ENCODE results near the gene RSAD1. TPM values are rescaled to one million over a fixed set of nuclear protein-coding genes. Genes with fewer than 3 reads are reported as not detected.

RSAD1 gene
- polyA plus RNA-seq, 3 donors = 20.6 to 40.0 (median 21.2) TPM

DNA sequence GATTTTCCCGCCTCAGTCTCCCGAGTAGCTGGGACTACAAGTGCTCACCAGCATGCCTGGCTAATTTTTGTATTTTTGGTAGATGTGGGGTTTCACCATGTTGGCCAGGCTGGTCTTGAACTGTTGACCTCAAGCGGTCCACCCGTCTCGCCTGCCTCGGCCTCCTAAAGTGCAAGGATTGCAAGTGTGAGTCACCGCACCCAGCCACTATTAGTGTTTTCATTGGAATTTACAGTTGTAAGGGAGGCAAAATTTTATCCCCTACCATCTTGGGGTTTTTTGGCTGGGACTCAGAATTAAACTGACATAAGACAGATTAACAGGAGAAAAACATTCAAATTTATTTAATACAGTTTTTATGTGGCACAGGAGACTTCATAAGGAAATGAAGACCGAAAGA lies 17.3 kb downstream of the RSAD1 start:
- Mint-ChIP-seq H3K27ac (peak overlapping the region in 1 of 7 donors; percentile 28), H3K4me3 (no peak overlapping the region), H3K9me3 (no peaks in the 10 kb centered on the region), H3K36me3 (no peaks in the 10 kb centered on the region), H3K27me3 (ENCODE audit: low read depth in 3 of 3) (peaks cover 1 to 8% (median 4%) of the 10 kb centered on the region in 3 donors), H3K4me1 (peaks cover 4% of the 10 kb centered on the region)
- H2AFZ ChIP-seq (ENCODE audit: insufficient read depth, low read depth, low read length, poor library complexity, severe bottlenecking) = no peak overlapping the region
- H3K4me3 ChIP-seq (replicated peaks in 1 of 3; ENCODE audit: low read depth in 2 of 3, low read length in 3 of 3) = no peak overlapping the region
- 96% methylated on average over 4 of the region's 8 CpGs for WGBS (ENCODE audit: insufficient coverage)
- no peaks in the 10 kb centered on the region for H4K20me1 ChIP-seq (ENCODE audit: insufficient read depth, low read length)
- no peak for DNase-seq
- TF ChIP-seq, protein P1, sequence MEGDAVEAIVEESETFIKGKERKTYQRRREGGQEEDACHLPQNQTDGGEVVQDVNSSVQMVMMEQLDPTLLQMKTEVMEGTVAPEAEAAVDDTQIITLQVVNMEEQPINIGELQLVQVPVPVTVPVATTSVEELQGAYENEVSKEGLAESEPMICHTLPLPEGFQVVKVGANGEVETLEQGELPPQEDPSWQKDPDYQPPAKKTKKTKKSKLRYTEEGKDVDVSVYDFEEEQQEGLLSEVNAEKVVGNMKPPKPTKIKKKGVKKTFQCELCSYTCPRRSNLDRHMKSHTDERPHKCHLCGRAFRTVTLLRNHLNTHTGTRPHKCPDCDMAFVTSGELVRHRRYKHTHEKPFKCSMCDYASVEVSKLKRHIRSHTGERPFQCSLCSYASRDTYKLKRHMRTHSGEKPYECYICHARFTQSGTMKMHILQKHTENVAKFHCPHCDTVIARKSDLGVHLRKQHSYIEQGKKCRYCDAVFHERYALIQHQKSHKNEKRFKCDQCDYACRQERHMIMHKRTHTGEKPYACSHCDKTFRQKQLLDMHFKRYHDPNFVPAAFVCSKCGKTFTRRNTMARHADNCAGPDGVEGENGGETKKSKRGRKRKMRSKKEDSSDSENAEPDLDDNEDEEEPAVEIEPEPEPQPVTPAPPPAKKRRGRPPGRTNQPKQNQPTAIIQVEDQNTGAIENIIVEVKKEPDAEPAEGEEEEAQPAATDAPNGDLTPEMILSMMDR (IDR thresholded peaks at IDR 0.05) = no peak
- H3K79me2 ChIP-seq (ENCODE audit: insufficient read depth, low read length) = no peaks in the 10 kb centered on the region
- no peaks in the 10 kb centered on the region for H3K4me1 ChIP-seq (ENCODE audit: control insufficient read depth in 1 of 2, insufficient read depth in 2 of 2, low read length in 2 of 2)
- H3K36me3 ChIP-seq (replicated peaks in 1 of 2; ENCODE audit: control insufficient read depth in 1 of 2, insufficient read depth in 2 of 2, low read length in 2 of 2) = no peaks in the 10 kb centered on the region
- no peaks in the 10 kb centered on the region for H3K9me3 ChIP-seq (replicated peaks in 1 of 2; ENCODE audit: control insufficient read depth in 1 of 2, insufficient read depth in 1 of 2, low read length in 2 of 2)
- H3K4me2 ChIP-seq (replicated peaks; ENCODE audit: extremely low read depth, low read length, poor library complexity, severe bottlenecking) = no peak overlapping the region
- intact Hi-C loops (cut with micrococcal nuclease) = no loop called here
- H3K27me3 ChIP-seq (ENCODE audit: control insufficient read depth in 2 of 2, insufficient read depth in 2 of 2, low read length in 2 of 2) = no peaks in the 10 kb centered on the region
- H3K27ac ChIP-seq (ENCODE audit: low read depth in 1 of 2, low read length in 2 of 2) = no peak overlapping the region
- no peak overlapping the region for H3K9ac ChIP-seq (ENCODE audit: insufficient read depth, low read length, poor library complexity, severe bottlenecking)

DNA sequence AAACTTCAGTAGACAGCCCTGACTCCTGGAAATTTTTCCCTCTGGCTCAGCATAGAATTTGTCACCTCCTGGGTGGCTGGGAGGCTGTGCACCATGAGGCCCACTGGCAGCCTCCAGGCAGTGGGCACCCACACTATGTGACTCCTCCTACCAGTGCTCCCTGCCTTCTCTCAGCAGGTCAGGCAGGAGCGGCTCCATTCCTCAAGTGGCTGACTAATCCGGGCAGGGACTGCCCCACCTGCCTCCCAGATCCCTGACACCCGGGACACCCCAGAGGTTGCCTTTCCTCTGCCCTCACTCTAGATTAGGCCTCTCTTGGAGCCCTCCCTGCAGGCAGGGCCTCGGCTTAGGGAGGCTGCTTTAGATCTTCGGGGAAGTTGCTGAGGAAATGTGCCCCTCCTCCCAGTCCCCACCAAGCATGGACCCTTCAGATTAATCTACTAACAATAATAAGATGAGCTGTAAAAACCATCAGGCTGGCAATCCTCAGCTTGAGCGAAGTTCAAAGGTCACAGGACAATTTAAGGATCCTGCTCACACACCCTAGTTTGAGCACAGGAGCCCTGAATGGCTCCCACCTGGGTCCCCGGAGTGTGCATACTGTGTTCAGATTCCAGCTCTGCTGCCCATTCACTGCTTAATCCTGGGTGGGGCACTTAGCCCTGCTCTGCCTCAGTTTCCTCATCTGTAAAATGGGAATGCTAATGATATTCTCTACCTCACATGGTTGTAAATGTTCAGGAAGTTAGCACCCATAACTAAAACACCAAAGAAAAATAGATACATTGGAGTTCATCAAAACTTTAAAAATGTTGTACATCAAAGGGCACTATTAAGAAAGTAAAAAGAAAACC lies 19.6 kb downstream of the RSAD1 start:
- no peak for DNase-seq
- H3K4me1 Mint-ChIP-seq = no peaks in the 10 kb centered on the region
- Histone ChIP-seq H3K36me3 (replicated peaks in 1 of 2; ENCODE audit: control insufficient read depth in 1 of 2, insufficient read depth in 2 of 2, low read length in 2 of 2) (no peaks in the 10 kb centered on the region), H4K20me1 (ENCODE audit: insufficient read depth, low read length) (no peaks in the 10 kb centered on the region), H3K9me3 (replicated peaks in 1 of 2; ENCODE audit: control insufficient read depth in 1 of 2, insufficient read depth in 1 of 2, low read length in 2 of 2) (no peaks in the 10 kb centered on the region), H3K27ac (ENCODE audit: low read depth in 1 of 2, low read length in 2 of 2) (no peak overlapping the region), H3K9ac (ENCODE audit: insufficient read depth, low read length, poor library complexity, severe bottlenecking) (no peak overlapping the region), H3K4me2 (replicated peaks; ENCODE audit: extremely low read depth, low read length, poor library complexity, severe bottlenecking) (no peak overlapping the region), H3K79me2 (ENCODE audit: insufficient read depth, low read length) (no peaks in the 10 kb centered on the region), H3K4me1 (ENCODE audit: control insufficient read depth in 1 of 2, insufficient read depth in 2 of 2, low read length in 2 of 2) (no peaks in the 10 kb centered on the region), H3K27me3 (ENCODE audit: control insufficient read depth in 2 of 2, insufficient read depth in 2 of 2, low read length in 2 of 2) (no peaks in the 10 kb centered on the region), H2AFZ (ENCODE audit: insufficient read depth, low read depth, low read length, poor library complexity, severe bottlenecking) (no peak overlapping the region), H3K4me3 (replicated peaks in 1 of 3; ENCODE audit: low read depth in 2 of 3, low read length in 3 of 3) (no peak overlapping the region)
- H3K4me3 Mint-ChIP-seq = no peak overlapping the region
- no peak overlapping the region for H3K27ac Mint-ChIP-seq
- TF ChIP-seq, protein P1 (IDR thresholded peaks at IDR 0.05) = no peak
- H3K9me3 Mint-ChIP-seq = no peaks in the 10 kb centered on the region
- intact Hi-C loops (cut with micrococcal nuclease) = no loop called here
- H3K27me3 Mint-ChIP-seq (ENCODE audit: low read depth in 3 of 3) = peaks cover 1 to 8% (median 3%) of the 10 kb centered on the region in 3 donors
- WGBS (ENCODE audit: insufficient coverage) = 93% methylated on average over 3 of the region's 7 CpGs
- no peaks in the 10 kb centered on the region for H3K36me3 Mint-ChIP-seq

Measured in CD14-positive monocyte (primary cell).